Erythroblast (primary cell): Measurements from ENCODE around the gene SSRP1.

Source experiments
- GATA1 ChIP-seq: IDR thresholded peaks from 2 replicates; pipeline ENCODE4 v1.6.1; 2011; ENCODE audit warnings: low read depth, mild to moderate bottlenecking, control low read depth, low read length, moderate library complexity
- POLR2A ChIP-seq: IDR thresholded peaks from 2 replicates; pipeline ENCODE4 v1.6.1; 2011; ENCODE audit warnings: mild to moderate bottlenecking, low read length

- TF ChIP-seq POLR2A: no peak
- TF ChIP-seq GATA1: no peak
Measured at GRCh38 chr11:57330029-57330428, 5.7 kb downstream of the SSRP1 start.
